ENCODE results near the gene CATSPER1.

DNA sequence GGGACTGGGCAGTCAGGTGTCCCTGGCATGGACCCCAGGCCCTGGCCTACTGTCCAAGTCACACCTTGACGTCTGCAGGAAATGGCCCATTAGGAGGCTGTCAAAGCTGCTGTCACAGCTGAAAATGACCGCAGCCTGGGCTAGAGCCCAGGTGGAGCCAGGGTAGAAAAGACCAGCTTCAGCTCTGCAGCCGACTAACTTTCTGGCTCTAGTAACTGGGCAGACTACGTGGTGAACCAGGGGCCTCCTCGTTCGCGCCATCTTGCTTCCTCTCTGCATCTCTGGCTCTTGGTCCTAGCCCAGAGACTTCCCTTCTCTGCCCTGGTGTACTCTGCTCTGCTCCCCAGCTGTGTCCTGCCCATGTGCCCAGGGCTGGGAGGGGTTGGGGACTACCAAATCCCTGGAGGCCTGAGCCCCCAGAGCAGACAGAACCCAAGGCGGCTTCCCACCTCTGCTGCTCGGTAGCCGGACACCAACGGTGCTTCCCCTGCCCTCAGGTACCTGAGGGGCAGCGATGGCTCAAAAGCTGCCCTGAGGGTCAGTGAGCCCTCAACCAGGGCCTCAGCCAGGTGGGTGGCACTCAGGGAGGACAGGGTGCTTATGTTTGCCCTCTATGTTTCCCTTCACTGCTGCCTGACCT is 45.1 kb downstream of the CATSPER1 start:
- no peak for TF ChIP-seq NFE2L2 (conservative IDR thresholded peaks at IDR 0.05; ENCODE audit: low read length)
- TF ChIP-seq POLR2A (IDR thresholded peaks at IDR 0.05; ENCODE audit: low read length) = no peak
- TF ChIP-seq, protein P1, sequence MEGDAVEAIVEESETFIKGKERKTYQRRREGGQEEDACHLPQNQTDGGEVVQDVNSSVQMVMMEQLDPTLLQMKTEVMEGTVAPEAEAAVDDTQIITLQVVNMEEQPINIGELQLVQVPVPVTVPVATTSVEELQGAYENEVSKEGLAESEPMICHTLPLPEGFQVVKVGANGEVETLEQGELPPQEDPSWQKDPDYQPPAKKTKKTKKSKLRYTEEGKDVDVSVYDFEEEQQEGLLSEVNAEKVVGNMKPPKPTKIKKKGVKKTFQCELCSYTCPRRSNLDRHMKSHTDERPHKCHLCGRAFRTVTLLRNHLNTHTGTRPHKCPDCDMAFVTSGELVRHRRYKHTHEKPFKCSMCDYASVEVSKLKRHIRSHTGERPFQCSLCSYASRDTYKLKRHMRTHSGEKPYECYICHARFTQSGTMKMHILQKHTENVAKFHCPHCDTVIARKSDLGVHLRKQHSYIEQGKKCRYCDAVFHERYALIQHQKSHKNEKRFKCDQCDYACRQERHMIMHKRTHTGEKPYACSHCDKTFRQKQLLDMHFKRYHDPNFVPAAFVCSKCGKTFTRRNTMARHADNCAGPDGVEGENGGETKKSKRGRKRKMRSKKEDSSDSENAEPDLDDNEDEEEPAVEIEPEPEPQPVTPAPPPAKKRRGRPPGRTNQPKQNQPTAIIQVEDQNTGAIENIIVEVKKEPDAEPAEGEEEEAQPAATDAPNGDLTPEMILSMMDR (IDR thresholded peaks at IDR 0.05) = no peak
- no peak for TF ChIP-seq CEBPB (IDR thresholded peaks at IDR 0.05)
- no peak for TF ChIP-seq FOSB (CRISPR knock-in tag; IDR thresholded peaks at IDR 0.05)
- TF ChIP-seq, protein P2, sequence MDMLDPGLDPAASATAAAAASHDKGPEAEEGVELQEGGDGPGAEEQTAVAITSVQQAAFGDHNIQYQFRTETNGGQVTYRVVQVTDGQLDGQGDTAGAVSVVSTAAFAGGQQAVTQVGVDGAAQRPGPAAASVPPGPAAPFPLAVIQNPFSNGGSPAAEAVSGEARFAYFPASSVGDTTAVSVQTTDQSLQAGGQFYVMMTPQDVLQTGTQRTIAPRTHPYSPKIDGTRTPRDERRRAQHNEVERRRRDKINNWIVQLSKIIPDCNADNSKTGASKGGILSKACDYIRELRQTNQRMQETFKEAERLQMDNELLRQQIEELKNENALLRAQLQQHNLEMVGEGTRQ (IDR thresholded peaks at IDR 0.05) = no peak
- TF ChIP-seq KDM1A (IDR thresholded peaks at IDR 0.05; ENCODE audit: low read depth) = no peak
- no peak for TF ChIP-seq MYC (IDR thresholded peaks at IDR 0.05; ENCODE audit: borderline replicate concordance, low read length)
- TF ChIP-seq, protein P3, sequence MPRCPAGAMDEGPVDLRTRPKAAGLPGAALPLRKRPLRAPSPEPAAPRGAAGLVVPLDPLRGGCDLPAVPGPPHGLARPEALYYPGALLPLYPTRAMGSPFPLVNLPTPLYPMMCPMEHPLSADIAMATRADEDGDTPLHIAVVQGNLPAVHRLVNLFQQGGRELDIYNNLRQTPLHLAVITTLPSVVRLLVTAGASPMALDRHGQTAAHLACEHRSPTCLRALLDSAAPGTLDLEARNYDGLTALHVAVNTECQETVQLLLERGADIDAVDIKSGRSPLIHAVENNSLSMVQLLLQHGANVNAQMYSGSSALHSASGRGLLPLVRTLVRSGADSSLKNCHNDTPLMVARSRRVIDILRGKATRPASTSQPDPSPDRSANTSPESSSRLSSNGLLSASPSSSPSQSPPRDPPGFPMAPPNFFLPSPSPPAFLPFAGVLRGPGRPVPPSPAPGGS (IDR thresholded peaks at IDR 0.05) = no peak
- TF ChIP-seq, protein P4, sequence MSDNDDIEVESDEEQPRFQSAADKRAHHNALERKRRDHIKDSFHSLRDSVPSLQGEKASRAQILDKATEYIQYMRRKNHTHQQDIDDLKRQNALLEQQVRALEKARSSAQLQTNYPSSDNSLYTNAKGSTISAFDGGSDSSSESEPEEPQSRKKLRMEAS (IDR thresholded peaks at IDR 0.05) = no peak
- TF ChIP-seq RNF2 (IDR thresholded peaks at IDR 0.05; ENCODE audit: borderline replicate concordance, low read depth) = no peak
- no peak for TF ChIP-seq SMC3 (IDR thresholded peaks at IDR 0.05)
- no peak for TF ChIP-seq TP53 (CRISPR knock-in tag; IDR thresholded peaks at IDR 0.05)
